ENCODE results near the gene LMAN2L. TPM values are rescaled to one million over a fixed set of nuclear protein-coding genes. Genes with fewer than 3 reads are reported as not detected.
A peak's percentile ranks its signal among the peaks of the same experiment; 100 is the strongest.

LMAN2L gene
- total RNA-seq (2013) = 11.6 TPM
- polyA plus RNA-seq = 10 to 100 TPM in 2 of 3 donors, 1 to 10 TPM in 1; 7.9 to 22.4 (median 16.6) TPM
- polyA minus RNA-seq = 5.0 and 7.5 TPM in 2 replicates
- 2.1 to 8.1 (median 3.2) reads per million in 11 experiments for total RNA-seq

GRCh38 chr2:96739633-96740428 is at the start of gene LMAN2L:
LMAN2L (minus strand) TSS chr2:96740064; CDS start chr2:96740040, 24 bp downstream.
- Histone ChIP-seq H3K4me2 (replicated peaks; ENCODE audit: extremely low read depth, low read length, poor library complexity, severe bottlenecking) (peak within 1 kb of the TSS; percentile 88), H3K27me3 (ENCODE audit: control insufficient read depth in 2 of 2, insufficient read depth in 2 of 2, low read length in 2 of 2) (no peaks in the 10 kb centered on the region), H3K79me2 (ENCODE audit: insufficient read depth, low read length) (peaks cover 14% of the 10 kb centered on the region), H3K9me3 (replicated peaks in 1 of 2; ENCODE audit: control insufficient read depth in 1 of 2, insufficient read depth in 1 of 2, low read length in 2 of 2) (no peaks in the 10 kb centered on the region), H3K9ac (ENCODE audit: insufficient read depth, low read length, poor library complexity, severe bottlenecking) (peak within 1 kb of the TSS; percentile 70), H3K4me3 (replicated peaks in 1 of 3; ENCODE audit: low read depth in 2 of 3, low read length in 3 of 3) (peak within 1 kb of the TSS; percentile 88 to 94 (median 90)), H3K36me3 (replicated peaks in 1 of 2; ENCODE audit: control insufficient read depth in 1 of 2, insufficient read depth in 2 of 2, low read length in 2 of 2) (peaks cover 16 to 28% of the 10 kb centered on the region in 2 donors), H3K4me1 (ENCODE audit: control insufficient read depth in 1 of 2, insufficient read depth in 2 of 2, low read length in 2 of 2) (peaks cover 22 to 33% of the 10 kb centered on the region in 2 donors), H3K27ac (ENCODE audit: low read depth in 1 of 2, low read length in 2 of 2) (peak within 1 kb of the TSS; percentile 0 to 79), H4K20me1 (ENCODE audit: insufficient read depth, low read length) (no peaks in the 10 kb centered on the region), H2AFZ (ENCODE audit: insufficient read depth, low read depth, low read length, poor library complexity, severe bottlenecking) (peak within 1 kb of the TSS; percentile 94)
- intact Hi-C loops (cut with micrococcal nuclease) = loop anchor here (2.0 to 10.0 kb wide), 3 partner anchors 21 to 105 kb away; partner anchors contain the start of genes KANSL3 (in 2 of the 2) and CNNM4 (in 1 of the 2)
- Mint-ChIP-seq H3K4me3 (peak within 1 kb of the TSS; percentile 98), H3K27ac (peak within 1 kb of the TSS; percentile 90 to 99 (median 97)), H3K9me3 (peaks cover 0 to 4% (median 0%) of the 10 kb centered on the region in 7 donors), H3K27me3 (ENCODE audit: low read depth in 3 of 3) (peaks cover 0 to 1% (median 0%) of the 10 kb centered on the region in 3 donors), H3K36me3 (peaks cover 10 to 22% of the 10 kb centered on the region in 2 donors), H3K4me1 (peaks cover 29% of the 10 kb centered on the region)
- no peak for TF ChIP-seq CTCF (IDR thresholded peaks at IDR 0.05)
- peak; percentile 92 to 98 (median 95) for DNase-seq
- WGBS (ENCODE audit: insufficient coverage) = 0% methylated on average over 36 of the region's 43 CpGs

DNA sequence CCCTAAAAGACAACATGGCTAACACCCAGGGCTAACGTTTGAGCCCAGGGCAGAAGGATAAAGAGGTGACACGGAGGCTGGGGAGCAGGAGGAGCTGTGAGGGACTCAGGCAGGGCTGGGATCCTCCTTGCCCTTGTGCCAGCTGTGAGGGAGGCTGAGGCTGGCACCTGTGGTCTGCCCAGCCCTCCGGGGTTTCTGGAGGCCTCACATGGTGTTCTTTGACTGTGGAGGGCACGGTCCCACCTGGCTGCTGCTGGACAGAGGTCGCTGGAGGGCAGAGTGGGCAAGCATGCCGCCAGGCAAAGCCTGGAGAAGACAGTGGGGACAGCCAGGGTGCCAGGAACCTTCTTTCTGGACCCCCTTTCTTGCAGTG is 49.4 kb upstream of the LMAN2L start:
- WGBS (ENCODE audit: insufficient coverage) = 91% methylated on average over 6 of the region's 6 CpGs
- Histone ChIP-seq H3K4me3 (replicated peaks in 1 of 3; ENCODE audit: low read depth in 2 of 3, low read length in 3 of 3) (no peak overlapping the region), H3K36me3 (replicated peaks in 1 of 2; ENCODE audit: control insufficient read depth in 1 of 2, insufficient read depth in 2 of 2, low read length in 2 of 2) (no peaks in the 10 kb centered on the region), H3K27me3 (ENCODE audit: control insufficient read depth in 2 of 2, insufficient read depth in 2 of 2, low read length in 2 of 2) (no peaks in the 10 kb centered on the region), H3K79me2 (ENCODE audit: insufficient read depth, low read length) (no peaks in the 10 kb centered on the region), H2AFZ (ENCODE audit: insufficient read depth, low read depth, low read length, poor library complexity, severe bottlenecking) (no peak overlapping the region), H4K20me1 (ENCODE audit: insufficient read depth, low read length) (no peaks in the 10 kb centered on the region), H3K4me1 (ENCODE audit: control insufficient read depth in 1 of 2, insufficient read depth in 2 of 2, low read length in 2 of 2) (no peaks in the 10 kb centered on the region), H3K27ac (ENCODE audit: low read depth in 1 of 2, low read length in 2 of 2) (no peak overlapping the region), H3K9me3 (replicated peaks in 1 of 2; ENCODE audit: control insufficient read depth in 1 of 2, insufficient read depth in 1 of 2, low read length in 2 of 2) (no peaks in the 10 kb centered on the region), H3K9ac (ENCODE audit: insufficient read depth, low read length, poor library complexity, severe bottlenecking) (no peak overlapping the region), H3K4me2 (replicated peaks; ENCODE audit: extremely low read depth, low read length, poor library complexity, severe bottlenecking) (no peak overlapping the region)
- H3K4me3 Mint-ChIP-seq = no peak overlapping the region
- intact Hi-C loops (cut with micrococcal nuclease) = no loop called here
- no peak for TF ChIP-seq CTCF (IDR thresholded peaks at IDR 0.05)
- DNase-seq = no peak
- no peaks in the 10 kb centered on the region for H3K36me3 Mint-ChIP-seq
- peaks cover 0 to 2% (median 0%) of the 10 kb centered on the region in 7 donors for H3K9me3 Mint-ChIP-seq
- peak overlapping the region in 2 of 7 donors; percentile 51 to 71 for H3K27ac Mint-ChIP-seq
- H3K4me1 Mint-ChIP-seq = no peaks in the 10 kb centered on the region
- peaks cover 0 to 4% (median 2%) of the 10 kb centered on the region in 3 donors for H3K27me3 Mint-ChIP-seq (ENCODE audit: low read depth in 3 of 3)

Data from CD14-positive monocyte (primary cell).